NB4 (cell line): ENCODE measurements around the gene PGBD5.

Source experiments
- CTCF ChIP-seq: IDR thresholded peaks from one replicate; pipeline ENCODE4 v1.5.1; 2012; ENCODE audit warnings: low read depth, low read length
- MAX ChIP-seq: IDR thresholded peaks from 2 replicates; pipeline ENCODE4 v1.6.1; 2011; ENCODE audit warnings: low read depth, low read length
- MYC ChIP-seq: IDR thresholded peaks from 2 replicates; pipeline ENCODE4 v1.6.1; 2011; ENCODE audit warnings: low read depth, low read length
- POLR2A ChIP-seq: IDR thresholded peaks from 2 replicates; pipeline ENCODE4 v1.6.1; 2011; ENCODE audit warnings: mild to moderate bottlenecking; ENCODE audit not compliant: insufficient read length; ENCODE audit errors: extremely low read depth

- no peak for TF ChIP-seq CTCF
- TF ChIP-seq MAX, result no peak
- no peak for TF ChIP-seq POLR2A
- no peak for TF ChIP-seq MYC
Measured at GRCh38 chr1:230288641-230289349, 137.3 kb downstream of the PGBD5 start.
